GM21360 (cell line): ENCODE data around the gene COTL1.
"Not testable (repeated sequence)": the region's sequence is repeated elsewhere in the genome, so short reads cannot be mapped to it uniquely, and the experiment has no call there.

Experiments used
- ATAC-seq: cut with Tn5 transposase; IDR thresholded peaks from one replicate; pipeline ENCODE4 v1.9.1; 2021; ENCODE audit warnings: mild to moderate bottlenecking, moderate library complexity; ENCODE audit not compliant: unreplicated experiment

COTL1 gene

DNA sequence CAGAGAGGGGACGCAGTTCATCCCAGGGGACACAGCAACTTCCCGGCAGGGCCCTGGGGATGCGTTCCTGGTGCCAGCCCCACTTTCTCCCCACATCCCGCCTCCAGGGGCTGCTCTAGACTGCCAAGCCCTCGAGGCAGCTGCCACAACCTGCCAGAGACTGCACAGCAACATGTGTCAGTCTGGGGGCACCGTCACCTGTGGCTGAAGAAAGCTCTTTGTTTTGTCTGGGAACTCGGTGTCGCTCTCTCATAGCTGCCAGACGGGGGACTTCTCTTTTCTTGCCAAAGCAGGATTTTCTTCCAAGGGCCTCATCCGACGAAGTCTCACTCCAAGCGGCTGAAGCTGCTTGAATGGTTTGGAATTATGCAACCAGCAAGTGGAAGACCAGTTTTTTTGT, 43.7 kb downstream of the COTL1 start:
- no peak for ATAC-seq

DNA sequence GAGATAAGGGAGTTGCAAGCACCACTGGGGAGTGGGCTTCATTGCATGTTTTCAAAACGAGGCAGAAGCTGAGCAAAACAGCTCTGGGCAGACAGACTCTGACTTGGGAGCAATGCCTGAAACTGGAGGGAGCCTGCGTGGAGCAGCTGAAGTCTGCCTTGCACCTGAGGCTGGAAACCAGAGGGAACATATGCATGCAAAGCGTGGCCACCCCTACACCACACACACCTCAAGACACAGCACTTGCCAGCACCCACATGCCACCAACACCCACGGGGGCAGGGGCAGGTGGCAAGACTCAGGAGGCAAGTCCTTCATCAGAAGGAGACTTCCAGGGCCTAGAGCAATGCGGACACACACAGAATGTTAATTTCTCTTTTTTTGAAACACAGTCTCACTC, 45.8 kb downstream of the COTL1 start:
- no peak for ATAC-seq

DNA sequence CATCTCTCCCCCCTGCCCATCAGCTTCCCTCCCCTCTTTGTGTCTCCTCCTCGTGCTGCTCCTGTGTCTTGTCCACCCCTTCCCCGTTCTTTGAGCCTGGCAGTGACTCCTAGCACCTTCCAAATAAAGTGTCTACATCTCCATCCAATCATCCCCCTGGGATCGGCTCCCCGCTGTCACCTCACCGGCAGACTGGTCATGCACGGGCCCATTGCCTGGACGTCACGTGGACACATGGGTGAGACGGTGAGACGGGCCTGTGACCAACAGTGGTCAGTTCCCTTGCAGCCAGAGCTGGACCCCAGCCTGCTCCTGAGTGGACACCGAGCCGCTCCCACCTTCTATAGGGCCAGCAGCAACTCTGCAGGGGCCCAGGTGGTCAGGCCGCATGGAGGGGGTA, 46.4 kb downstream of the COTL1 start:
- ATAC-seq = no peak

DNA sequence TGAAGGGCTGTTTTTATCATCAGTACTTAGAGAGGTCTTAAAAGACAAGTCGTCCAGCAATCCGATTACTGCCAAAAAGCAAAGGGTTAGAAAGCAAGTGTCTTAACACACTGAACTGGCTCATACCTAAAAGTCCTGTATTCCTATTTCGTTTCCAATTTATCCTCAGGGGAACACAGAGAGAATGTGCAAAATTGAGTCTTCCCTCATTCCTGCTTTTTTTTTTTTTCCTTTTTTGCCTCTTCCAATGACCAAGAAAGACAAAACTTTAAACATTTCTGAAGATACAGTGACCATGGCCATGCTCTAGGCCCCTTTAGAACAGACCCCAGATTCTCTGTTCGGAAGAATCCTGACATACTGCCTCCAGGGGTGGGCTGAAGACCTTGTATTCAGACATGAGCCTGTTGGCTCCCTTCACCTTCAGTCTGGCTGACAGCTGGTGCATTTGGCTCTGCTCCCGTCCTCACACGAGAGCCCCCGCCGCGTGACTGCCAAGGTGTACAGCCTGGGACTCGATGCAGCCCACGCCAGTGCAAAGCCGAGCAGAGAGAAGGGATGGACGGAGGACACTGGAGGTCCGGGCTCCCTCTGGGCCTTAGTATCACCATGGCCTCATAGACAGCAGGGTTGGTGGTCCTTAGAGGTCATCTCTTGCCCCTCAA, 47.0 kb downstream of the COTL1 start:
- no peak for ATAC-seq

DNA sequence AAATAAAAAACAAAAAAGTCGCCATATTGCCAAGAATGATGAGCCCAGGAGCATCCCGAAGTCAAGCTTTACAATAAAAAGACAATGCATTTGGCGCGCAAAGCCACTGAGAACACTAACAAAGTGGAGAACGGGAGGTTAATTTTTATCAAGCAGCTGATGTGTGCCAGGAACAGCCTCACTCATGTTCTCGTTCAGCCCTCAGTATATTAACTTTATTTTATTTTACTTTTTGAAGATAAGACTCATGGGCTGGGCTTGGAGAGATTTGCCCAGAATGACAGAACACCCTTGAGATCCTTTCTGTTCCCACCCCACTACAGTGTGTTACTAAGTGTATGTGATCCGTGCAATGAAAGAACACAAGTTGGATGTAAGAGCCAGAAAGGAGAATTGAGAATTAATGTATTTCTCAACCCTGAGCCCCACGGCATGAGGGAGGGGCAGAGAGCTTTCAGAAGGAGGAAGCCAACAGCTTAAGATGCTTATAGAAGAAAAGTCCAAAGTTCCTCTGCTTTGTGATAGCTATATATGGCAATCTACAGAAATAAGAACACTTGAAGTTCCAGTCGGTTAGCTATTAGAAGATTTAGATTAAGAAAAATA, 48.4 kb downstream of the COTL1 start:
- ATAC-seq = no peak

DNA sequence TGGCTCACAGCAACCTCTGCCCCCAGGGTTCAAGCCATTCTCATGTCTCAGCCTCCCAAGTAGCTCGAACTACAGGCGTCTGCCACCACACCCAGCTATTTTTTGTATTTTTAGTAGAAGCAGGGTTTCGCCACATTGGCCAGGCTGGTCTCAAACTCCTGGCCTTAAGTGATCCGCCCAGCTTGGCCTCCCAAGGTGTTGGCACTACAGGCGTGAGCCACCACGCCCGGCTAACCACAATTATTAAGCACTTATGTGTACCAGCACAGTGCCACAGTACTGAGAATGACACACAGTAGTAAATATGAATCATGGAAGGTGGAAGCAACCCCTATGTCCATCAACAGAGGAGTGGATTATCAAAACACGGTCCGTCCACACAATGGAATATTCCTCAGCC, 49.8 kb downstream of the COTL1 start:
- ATAC-seq = no peak

DNA sequence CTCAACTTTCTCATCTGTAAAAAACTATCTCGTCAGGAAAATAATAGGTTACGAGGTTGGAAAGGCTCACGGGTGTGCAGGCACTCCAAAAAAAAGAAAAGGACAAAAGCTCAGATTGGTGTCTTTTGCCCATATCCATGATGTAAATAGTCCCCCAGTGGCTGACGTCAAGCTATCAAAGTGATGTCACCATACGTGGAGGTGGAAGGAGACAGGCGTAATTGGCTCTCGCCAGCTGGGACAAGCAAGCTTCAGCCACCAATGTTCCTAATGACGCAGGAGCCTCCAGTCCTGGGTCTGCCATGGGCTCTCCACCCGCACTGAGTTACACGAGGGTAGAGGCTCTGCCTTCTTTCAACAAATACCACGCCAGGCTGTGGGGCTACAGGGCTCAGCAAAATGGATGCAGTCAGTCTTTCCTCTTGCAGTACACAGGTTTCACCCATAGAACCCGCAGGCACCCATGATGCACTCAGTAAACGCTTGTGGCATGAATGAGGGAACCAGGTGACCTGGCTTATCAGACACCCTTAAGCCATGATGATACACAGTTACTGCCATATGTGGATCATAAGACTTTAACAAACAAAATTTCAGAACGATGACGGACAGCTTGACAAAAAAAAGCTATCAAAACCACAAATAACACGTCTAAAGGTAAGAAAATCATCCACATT, 50.5 kb downstream of the COTL1 start:
- ATAC-seq = no peak

DNA sequence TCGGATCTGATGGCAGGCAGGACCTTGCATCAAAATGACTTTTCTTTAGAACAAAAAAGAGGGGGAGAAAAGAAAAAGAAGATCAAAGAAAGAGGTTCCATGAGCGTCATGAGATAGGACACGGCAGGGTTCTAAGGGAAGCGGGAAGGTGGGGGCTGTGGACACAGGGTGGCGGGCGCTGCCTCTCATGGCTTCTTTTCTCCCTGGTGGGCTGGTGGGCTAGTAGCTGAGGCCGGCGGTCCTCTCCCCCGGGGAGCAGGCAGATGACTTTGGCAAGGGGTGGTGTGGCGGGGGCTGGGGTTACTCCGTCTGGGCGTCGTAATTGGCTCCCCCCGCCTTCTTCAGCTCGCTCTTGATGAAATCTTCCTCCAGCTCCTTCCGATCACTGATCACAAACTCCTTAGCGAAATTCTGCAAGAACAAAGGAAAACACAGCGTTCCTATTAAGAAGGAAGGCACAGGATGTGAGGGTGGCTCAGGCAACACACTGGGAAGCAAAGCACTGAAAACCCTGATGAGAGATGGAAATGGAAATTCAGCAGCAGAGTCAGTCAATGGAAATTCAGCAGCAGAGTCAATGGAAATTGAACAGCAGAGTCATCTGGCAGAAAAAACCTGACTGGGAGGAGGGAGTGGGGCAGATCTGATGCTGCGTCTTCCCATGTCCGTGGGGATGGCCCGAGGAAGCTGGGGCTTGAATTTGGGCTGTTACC, 51.2 kb downstream of the COTL1 start:
- ATAC-seq = no peak

DNA sequence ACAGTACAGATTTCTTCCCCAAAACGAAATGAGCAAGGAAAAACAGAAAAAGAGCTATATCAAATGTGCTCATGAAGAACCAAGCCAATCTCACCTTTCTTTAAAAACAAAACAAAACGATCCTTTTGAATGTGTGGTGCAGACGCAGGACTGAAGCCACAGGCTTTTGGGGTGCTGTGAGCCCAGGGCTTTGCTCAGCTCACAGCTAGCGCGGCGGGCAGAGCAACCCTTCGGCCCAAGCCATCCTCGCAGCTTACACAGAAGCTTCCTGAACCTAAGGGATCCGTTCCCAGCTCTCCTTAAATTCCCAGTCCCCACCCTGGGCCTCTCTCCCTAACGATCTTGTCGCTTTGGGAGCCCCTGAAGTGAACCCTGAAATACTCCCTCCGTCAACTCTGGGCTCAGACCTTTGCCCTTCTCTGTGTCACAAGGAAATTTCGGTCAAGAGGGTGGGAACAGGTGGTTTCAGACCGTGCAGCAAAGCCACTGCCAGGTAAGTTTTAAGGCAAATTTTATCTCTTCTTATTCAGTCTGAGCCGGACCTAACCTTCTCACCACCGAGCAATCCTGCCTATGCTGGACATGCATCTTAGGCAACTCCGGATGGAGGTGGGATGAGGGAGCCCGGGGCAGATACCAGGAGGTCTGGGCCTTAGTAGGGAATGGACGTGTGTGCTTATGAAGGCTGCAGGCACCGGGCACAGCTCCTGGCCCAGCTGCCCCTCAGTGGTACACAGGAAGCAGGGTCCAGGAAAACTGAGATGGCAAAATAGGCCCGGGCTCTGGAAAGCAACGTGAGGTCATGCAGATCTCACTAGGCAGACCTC, 52.0 kb downstream of the COTL1 start:
- no peak for ATAC-seq

DNA sequence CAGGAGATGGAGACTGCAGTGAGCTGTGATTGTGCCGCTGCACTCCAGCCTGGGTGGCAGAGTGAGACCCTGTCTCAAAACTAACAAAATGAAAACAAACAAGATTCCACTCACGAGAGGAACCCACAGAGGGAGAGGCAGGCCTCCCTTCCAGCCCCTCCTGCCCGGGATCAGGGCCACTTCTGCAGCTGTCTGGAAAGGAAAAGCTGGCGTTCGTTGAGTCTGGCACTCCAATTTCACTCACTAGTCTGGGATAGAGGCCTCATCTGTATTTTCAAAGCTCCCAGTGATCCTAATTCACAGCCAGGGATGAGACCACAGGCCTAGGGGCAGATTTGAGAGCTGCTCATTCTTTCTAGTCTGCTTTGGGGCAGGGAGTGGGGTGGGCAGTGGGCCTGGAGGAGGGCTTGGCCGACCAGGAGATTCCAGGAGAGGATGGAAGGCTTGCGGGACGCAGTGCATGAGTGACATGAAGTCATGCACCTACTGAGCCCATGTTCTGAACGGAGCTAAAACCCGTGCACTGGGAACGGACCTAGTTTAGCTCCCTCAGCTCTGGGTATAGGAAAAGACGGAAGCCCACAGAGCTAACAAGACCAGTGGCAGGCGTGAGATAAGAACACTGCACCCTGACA, 54.0 kb downstream of the COTL1 start:
- ATAC-seq = no peak

DNA sequence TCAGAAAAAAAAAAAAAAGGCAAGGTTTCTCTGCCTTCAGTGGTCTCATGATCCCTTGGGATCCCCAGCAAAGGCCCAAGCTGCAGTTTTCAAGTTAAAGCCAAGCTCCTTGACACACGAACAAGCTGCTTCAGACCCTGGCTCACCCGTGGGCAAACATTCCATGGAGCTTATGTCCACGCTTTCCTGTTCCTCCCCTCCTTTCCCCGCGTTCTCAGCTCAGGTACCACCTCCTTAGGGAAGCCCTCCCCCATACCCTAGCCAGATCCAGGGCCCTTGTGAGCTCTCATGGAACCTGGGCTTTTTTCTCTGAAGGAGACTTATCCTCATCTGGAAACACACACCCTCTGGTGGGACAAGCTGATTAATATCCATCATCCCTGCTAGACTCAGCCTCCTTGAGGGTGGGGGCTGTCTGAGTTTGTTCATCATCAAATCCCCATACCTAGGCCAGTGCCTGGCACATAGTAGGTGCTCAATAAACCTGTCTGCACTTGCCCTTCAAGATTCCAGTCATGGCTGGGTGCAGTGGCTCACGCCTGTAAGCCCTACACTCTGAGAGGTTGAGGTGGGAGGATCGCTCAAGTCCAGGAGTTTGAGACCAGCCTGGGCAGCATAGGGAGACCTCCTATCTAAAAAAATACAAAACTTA, 54.7 kb downstream of the COTL1 start:
- ATAC-seq = no peak

DNA sequence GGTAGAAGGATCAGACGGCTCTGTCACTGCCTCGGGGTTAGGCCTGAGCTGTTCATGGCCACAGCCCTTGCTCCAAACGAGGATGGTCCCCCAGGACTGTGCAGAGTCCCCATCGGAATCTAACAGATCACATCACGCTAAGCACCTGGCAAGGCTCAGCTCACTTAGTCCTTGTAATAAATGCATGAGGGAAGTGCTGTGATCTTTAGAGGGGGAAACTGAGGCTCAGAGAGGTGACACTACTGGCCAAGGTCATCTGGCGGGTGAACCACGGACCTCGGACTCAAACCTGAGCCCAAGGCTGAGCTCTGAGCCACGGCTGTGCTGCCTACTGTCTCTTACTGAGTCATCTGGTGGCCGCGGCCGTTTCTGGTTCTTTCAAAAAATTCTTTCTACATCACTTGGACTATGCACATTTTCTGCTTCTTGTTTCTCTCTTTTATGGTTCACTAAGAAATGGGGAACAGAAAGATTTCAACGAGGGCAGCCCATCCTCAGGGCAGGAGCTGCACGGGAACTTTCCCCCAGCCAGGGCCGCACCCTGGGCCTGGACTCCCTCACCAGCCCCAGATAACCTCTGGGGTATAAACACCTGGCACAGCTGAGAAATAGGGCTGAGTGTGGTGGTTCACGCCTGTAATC, 55.6 kb downstream of the COTL1 start:
- no peak for ATAC-seq

DNA sequence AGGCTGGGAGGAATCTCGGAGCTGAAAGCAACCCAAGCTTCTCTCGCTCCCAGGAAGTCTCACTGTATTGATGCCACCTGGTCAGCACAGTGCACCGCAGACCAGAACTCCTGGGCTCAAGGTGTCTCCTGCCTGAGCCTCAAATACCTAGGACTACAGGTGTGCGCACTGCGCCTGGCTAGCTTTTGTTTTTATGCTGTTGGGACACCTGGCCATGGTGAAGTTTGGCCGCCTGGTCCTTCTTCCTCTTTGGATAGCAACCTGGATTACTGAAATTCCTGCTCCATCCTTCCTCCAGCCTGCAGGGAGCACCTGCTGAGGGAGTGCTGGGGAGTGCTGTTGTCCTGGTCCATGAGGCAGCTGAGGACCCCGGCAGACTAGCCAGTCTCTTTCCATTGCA, 56.6 kb downstream of the COTL1 start:
- no peak for ATAC-seq

DNA sequence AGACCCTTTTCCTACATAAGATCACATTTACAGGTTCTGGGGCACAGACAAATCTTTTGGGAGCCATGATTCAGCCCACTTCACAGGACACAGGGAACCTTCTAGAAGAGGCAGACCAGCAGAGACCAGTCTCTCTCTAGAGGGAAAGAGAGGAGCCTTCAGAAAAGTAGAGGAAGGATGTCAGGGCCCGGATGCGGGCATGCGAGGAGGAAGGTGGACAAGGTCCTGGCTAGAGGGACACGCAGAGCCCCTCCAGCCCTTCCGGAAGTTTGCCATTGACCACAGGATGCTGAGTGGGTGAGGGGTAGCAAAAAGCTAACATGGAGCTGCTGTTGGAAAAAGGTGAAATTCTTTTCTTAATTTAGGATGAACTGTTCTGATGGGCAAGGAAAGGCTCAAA, 57.6 kb downstream of the COTL1 start:
- ATAC-seq = no peak

DNA sequence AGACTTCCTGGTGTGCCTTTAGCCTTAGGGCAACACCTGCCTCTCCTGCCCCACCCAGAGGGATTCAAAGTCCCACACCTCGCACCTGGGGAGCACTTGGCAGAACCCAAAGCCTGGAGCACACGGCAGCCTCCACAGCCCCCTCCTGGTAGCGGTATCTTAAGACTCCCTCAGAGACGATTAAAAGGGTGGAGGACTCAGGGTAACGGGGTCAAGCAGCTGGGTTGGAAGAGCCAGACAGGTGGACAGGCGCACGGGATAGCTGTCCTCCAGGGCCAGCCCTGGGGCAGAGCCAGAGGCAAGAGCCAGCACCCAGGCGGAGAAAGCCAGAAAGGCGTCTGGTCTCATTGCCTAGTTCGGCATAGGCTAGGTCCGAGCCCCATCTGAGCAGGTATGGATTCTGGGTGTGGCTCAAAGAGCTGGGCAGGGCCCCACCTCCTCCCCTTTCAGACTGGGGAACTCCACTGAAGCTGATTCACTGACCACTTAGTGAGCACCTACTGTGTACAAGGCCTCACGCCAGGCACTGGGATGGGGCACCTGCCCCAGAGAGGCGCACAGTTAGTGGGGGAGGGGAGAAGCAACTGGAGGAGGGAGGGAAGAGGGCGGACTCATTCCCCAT, 58.5 kb downstream of the COTL1 start:
- no peak for ATAC-seq

DNA sequence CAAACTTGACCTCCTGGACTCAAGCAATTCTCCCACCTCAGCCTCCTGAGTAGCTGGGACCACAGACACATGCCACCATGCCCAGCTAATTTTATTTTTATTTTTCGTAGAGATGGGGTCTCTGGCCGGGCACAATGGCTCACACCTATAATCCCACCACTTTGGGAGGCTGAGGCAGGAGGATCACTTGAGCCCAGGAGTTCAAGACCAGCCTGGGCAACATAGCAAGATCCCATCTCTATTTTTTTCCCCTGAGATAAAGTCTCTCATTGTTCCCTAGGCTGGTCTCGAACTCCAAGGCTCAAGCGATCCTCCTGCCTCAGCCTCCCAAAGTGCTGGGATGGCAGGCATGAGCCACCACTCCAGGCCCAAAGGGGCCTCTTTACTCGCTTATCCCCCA, 59.0 kb downstream of the COTL1 start:
- ATAC-seq = not testable (repeated sequence)

DNA sequence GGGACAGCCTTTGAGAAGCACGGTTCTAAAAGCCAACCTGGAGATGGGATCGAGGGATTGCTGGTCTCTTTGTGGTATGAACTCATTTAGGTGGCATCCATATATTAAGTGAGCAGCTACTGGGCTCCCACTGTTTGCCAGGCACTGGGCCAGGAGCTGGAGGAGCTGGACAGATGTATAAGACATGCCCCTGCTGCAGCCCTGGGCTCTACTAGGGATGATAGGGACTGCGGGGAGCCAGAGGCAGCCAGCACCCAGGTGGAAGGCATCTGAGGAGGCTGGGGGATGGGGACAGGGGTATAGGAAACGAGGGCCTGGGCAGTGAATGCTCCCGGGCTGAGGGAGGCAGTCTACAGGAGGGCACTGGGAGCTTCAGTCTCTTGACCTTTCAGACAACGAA, 60.4 kb downstream of the COTL1 start:
- no peak for ATAC-seq

DNA sequence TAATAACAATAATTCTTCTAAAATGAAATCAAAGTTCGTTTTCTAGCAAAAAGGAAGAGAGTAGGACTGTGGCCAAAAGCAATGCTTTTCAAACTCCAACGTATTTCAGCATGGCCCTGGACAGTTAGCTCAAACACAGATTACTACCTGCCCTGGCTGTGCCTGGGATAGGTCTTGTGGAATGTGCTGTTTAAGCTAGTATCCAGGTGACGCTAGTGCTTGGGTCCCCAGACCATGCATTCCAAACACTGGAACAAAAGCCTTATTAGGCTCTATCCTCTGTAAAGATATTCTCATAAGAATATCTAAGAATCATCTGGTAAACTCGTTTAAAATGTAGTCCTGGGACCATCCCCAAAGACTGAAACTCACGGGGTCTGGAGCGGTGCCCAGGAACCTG, 60.8 kb downstream of the COTL1 start:
- no peak for ATAC-seq
